IPS-NIHi7 (cell line): ENCODE measurements around the gene SNN.

ENCODE experiments used
- DNase-seq: peaks from one replicate; pipeline ENCODE4 v3.0.0; 2012; ENCODE audit warnings: mixed read lengths; ENCODE audit errors: extremely low spot score

SNN gene

DNA sequence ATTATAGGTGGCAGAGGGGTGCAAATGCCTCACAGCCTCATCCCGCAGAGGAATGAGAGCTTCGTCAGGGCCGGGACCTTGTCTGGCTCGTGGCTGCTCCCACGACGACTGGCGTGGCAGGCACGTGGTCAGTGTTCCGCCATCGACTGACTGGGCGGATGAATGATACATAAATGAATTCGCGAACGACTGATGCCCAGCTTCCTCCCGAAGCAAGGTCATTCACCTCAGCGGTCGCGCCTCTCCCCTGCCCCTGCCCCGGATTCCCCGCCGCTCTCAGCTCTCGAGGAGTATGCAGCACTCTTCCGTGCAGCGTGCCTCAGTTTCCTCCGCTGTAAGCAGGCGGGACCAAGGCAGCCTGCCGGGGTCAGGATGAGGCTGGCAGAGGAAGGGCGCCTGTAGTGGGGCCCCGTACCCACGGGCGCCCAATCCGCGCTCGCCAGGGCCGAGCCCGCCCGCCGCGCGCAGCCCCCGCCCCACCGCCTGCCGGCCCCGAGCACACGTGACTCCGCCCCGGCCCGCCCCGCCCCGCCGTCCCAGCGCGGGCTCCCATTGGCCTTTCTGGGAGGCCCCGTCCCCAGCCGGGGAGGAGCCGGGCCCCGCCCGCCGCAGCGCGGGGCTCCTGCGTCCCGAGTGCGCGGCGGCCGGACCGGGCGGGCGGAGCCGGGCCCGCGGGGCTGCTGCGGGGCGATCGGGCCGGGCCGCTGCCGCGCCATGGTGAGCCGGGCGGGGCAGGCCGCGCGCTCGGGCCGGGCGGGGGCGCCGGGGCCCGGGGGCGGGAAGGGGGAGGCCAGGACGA is at the start of gene SNN:
Gene SNN (plus strand): TSS at position 632 of the 799 bp plus-strand sequence. CDS start 7,605 bp downstream, outside the sequence.
- peak; percentile 99 for DNase-seq

DNA sequence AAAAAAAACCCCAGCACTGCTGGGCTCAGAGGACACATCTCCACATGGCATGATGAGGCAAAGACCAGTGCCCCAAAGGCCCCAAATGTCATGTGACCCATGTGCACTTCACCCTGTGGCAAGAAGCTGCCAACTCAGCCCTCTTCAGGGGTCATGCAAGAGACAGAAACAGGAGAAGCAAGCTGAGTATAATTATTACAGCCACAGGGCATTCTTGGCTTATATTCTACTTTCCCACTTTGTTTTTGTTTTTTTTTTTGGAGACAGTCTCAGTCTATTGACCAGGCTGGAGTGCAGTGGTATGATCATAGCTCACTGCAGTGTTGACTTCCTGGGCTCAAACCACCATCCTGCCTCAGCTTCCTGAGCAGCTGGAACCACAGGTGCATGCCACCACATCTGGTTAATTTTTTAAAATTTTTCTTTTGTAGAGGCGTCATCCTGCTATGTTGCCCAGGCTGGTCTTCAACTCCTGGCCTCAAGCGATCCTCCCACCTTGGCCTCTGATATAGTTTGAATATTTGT is 48.9 kb upstream of the SNN start:
- no peak for DNase-seq

DNA sequence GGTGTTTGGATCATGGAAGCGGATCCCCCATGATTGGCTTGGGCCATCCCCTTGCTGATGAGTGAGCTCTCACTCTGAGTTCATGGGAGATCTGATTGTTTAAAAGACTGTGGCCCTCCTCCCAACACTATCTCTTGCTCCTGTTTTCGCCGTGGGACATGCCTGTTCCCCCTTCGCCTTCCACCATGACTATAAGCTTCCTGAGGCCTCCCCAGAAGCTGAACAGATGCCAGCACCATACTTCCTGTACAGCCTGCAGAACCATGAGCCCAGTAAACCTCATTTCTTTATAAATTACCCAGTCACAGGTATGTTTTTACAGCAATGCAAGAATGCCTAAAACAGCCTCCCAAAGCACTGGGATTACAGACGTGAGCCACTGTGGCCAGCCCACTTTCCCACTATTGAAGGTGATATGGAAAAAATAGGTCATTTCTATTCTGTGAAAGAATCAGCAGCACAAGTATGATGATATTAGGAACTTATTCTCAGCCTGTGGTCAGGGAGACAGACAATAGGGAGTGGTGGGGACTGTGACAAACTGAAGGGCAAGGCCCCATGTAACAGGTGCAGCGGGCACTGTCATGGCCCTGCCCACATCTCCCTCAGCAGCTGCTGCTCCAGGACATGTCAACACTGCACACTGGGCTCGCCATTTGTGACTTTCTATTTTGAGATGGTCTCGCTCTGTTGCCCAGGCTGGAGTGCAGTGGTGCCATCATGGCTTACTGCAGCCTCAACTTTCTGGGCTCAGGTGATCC is 47.8 kb upstream of the SNN start:
- no peak for DNase-seq

DNA sequence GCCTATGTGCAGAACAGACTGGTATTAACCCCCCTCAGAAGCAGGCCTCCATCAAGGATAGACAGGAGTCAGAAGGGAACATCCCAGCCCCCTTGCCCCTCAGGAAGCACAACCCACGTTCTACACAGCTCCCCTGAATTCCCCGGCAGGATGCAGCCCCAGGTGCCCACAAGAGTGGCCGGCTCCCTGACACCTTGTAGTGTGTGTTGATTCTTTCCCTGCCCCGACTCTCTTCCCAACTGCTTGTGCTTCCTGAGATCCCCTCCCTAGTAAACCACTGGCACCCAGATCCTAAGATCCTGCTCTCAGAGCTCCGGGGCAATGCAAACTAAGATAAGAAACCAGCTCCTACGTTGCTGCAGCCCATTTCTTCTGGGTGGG is 46.7 kb upstream of the SNN start:
- no peak for DNase-seq

- DNase-seq: no peak
These were observed 46.2 kb upstream of the SNN start for GRCh38 chr16:11621920-11622651.

DNA sequence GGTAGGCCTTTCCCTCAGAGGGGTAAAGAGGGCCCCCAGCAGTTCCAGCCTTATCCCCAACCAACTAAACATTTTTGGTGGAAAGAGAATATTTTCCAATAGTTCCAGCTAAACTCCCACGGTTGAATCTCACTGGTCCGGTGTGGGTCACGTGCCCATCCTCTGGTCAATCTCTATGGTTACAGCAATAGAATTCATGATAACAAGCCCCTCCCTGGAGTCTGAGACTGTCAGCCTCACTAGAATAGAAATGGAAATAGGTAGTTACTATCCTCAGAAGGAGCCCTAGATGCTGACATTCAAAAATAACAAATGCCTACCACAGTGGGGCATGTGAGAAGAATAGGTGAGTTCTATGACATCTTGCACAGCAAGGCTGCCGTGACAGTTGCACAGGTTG is 44.0 kb upstream of the SNN start:
- DNase-seq: no peak

DNA sequence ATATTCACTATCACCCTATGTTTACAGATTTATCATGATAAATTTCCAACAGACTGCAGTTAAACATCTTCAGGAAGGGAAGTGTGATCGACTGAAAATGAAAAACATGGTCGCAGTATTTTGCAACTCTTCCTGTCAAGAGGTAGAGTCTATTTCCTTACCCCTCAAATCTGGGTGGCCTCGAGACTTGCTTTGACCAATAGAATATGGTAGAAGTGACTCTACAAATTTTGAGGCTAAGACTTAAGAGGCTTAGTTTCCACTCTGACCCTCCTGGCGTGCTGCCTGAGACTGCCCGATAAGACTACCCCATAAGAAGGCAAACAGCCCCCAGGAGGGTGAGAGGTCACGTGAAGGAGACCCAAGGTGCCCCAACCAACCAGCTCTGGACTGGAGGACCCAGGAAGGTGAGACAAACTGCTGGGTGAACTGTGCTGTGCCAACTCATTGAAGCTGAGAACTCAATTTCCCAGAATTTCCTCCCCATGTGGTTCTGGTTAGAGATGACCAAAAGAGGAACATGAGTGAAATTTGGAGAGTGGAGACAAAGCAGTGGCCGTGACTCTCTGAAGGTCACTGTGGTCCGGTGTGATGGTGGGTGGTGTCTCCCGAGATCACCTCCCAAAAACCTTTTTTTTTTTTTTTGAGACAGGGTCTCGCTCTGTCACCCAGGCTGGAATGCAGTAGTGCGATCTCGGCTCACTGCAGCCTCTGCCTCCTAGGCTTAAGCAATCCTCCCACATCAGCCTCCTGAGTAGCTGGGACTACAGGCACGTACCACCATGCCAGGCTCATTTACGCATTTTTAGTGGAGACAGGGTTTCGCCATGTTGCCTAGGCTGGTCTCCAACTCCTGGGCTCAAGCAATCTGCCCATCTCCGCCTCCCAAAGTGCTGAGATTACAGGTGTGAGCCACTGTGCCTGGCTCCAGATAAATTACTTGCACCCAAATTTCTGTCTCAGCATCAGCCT is 43.3 kb upstream of the SNN start:
- DNase-seq: no peak

- no peak for DNase-seq
These were observed 42.5 kb upstream of the SNN start for GRCh38 chr16:11625769-11626168.

DNA sequence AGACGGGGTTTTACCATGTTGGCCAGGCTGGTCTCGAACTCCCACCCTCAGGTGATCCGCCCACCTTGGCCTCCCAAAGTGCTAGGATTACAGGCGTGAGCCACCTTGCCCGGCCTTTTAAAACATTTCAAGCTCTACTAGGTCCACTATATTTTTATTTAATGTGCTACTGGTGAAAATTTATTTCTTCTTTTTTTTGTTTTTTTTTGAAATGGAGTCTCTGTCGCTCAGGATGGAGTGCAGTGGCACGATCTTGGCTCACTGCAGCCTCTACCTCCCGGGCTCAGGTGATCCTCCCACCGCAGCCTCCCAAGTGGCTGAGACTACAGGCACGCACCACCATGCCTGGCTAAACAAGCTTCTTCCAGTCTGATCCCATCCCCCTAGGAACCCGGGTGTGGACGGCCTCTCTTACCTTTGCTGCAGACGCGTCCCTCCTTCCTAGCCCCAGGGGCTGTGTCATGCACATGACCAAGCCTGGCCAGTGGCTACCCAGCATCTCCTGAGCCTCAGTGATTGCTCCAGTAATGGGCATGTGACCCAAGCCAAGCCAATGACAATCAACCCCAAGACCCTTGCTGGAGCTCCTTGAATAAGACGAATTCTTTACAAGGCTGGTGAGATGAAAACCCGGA is 41.5 kb upstream of the SNN start:
- no peak for DNase-seq

GRCh38 chr16:11627292-11627663 is 41.0 kb upstream of the SNN start:
- DNase-seq: no peak

- DNase-seq: no peak
These were observed 40.3 kb upstream of the SNN start for GRCh38 chr16:11627822-11628457.

GRCh38 chr16:11629071-11630030 is 38.9 kb upstream of the SNN start:
- DNase-seq: no peak

DNA sequence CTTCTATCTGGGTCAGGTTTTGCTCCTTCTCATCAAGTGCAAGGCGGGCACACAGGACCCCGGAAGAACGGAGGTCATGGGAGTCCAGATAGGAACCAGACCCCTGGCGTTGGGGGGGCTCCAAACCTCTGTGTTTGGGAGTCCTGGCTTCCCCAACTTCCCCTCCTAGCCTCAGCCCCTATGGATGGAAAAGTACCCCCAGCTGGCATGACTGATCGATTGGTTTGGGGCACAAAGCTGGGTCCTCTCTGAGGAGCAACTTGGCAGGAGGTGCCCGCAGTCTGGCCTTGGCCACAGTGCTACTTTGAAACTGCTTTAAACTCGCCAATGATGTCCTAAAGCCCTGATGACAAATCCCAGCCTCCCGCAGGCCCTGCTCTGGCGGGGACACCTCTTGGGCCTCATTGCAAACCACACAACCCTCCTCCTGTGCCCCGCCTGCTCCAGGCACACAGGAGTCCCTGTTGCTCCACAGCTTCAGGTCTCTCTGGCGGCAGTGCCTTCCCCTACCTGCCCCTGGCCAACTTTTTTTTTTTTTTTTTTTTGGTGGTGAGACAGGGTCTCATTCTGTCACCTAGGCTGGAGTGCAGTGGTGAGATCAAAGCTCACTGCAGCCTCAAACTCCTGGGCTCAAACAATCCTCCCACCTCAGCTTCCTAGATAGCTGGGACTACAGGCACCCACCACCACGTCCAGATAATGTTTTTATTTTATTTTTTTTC is 38.0 kb upstream of the SNN start:
- DNase-seq: no peak

- no peak for DNase-seq
These were observed 37.5 kb upstream of the SNN start for GRCh38 chr16:11630768-11631056.

DNA sequence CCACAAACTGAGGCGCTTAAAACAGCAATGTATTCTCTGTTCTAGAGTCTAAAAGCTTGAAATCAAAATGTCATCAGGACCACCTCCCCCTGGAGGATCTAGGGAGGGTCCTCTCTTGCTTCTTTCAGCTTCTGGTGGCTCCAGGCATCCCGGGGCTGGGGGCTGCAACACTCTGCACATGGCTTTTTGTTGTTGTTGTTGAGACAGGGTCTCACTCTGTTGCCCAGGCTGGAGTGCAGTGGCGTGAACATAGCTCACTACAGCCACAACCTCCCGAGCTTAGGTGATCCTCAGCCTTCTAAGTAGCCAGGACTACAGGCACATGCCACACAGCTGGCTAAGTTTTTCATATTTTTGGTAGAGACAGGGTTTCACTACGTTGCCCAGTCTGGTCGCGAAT is 37.0 kb upstream of the SNN start:
- DNase-seq: no peak

- DNase-seq: no peak
These were observed 35.8 kb upstream of the SNN start for GRCh38 chr16:11632455-11632939.

GRCh38 chr16:11633113-11633512 is 35.1 kb upstream of the SNN start:
- DNase-seq: no peak

DNA sequence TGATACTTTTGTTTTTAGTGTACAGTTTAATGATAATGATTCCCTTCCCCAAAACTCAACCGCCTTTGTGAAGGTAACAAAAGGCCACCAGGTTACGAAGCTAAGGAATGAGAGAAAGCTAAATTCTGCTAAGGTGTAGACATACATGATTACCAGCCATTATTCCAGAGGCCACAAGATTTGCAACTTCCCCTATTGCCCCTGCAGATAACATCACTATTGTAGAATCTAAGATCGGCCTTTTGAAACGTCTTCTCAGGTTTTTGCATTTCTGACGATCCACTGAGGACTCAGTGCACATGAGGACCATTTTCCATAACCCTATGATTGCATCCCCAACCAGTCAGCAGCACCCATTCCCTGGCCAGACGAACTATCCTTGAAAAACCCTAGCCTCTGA is 33.9 kb upstream of the SNN start:
- no peak for DNase-seq
